Cardiac fibroblast (primary cell): ENCODE measurements around the gene SPECC1.

Experiments
- DNase-seq, 2 donors: peaks; one replicate each; pipeline versions ENCODE4 v3.0.0 to v3.0.0-alpha.2; 2010; ENCODE audit warnings: low read depth in 2 of 2
- H3K4me3 ChIP-seq, 2 donors: replicated peaks in 1 of 2; 1 replicate in 1 of 2; 2 replicates in 1 of 2; pipeline ENCODE4 v1.5.1; 2011; ENCODE audit warnings: low read depth in 2 of 2, low read length in 2 of 2, mild to moderate bottlenecking in 2 of 2, moderate library complexity in 1 of 2
- TF ChIP-seq, protein P1 (sequence below): IDR thresholded peaks from one replicate; pipeline ENCODE4 v1.5.1; 2011; ENCODE audit warnings: low read depth, mild to moderate bottlenecking, low read length, inconsistent platforms

The SPECC1 gene

DNA sequence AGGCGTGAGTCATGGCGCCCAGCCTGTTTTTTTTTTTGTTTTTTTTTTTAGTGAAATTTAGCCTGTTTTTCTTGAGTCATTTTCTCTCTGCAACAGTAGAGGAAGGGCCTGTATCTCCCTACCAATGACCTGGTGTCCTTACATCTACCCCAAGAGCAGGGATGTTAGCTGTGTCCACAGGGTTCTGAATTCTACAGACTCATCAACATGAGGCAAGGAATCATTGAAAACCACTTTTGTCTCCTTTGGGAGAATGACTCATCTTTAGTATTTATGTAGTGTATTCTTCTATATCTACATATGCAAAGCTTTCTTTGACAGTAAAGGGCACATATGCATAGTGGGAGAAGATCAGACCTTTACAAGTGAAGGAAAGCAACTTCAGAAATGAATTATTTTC is 105.3 kb downstream of the SPECC1 start:
- H3K4me3 ChIP-seq = no peak overlapping the region
- TF ChIP-seq, protein P1, sequence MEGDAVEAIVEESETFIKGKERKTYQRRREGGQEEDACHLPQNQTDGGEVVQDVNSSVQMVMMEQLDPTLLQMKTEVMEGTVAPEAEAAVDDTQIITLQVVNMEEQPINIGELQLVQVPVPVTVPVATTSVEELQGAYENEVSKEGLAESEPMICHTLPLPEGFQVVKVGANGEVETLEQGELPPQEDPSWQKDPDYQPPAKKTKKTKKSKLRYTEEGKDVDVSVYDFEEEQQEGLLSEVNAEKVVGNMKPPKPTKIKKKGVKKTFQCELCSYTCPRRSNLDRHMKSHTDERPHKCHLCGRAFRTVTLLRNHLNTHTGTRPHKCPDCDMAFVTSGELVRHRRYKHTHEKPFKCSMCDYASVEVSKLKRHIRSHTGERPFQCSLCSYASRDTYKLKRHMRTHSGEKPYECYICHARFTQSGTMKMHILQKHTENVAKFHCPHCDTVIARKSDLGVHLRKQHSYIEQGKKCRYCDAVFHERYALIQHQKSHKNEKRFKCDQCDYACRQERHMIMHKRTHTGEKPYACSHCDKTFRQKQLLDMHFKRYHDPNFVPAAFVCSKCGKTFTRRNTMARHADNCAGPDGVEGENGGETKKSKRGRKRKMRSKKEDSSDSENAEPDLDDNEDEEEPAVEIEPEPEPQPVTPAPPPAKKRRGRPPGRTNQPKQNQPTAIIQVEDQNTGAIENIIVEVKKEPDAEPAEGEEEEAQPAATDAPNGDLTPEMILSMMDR = no peak
- DNase-seq = peak in 1 of 2 donors; percentile 83

DNA sequence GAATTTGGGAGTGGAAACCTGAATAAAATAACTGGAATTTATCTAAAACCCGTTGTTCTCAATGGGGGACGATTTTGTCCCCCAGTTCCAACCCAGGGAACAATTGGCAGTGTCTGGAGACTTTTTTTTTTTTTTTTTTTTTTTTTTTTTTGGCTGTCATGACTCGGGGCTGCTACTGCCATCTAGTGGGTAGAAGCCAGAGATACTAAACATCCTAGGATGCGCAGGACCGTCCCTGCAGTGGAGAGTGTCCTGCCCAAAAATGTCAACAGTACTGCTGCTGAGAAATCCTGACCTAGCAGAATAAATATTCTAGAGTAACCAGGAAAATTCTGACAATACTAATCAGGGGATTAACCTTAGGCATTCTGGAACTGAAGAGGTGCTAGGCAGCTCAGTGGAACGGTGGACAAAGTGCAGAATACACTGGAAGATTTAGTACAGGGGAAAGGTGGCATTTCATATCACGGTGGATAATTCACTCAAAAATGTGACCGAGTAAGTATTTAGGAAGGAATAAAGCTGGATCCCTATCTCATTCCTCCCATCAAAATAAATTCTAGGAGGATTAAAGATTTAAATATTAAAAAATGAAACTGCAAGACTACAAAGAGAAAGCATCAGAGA is 107.6 kb downstream of the SPECC1 start:
- H3K4me3 ChIP-seq = no peak overlapping the region
- TF ChIP-seq, protein P1 = peak; percentile 64
- peak; percentile 68 to 71 for DNase-seq

DNA sequence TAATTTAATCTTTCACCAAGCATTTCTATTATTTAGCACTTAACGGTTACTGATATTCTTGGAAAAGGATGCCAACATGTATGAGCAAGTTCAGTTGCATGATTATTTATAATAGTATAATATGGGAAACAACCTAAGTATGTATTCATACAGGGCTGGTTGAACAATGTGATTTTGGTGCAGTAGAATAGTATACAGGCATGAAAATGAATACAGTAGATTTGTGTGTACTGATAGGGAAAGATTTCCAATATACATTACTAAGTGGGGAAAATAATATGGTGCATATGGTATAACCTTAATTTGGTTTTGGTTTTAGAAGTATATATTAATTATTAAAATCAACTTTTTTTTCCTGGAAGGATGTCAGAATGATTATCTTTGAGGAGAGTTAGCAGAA is 109.1 kb downstream of the SPECC1 start:
- DNase-seq = no peak

DNA sequence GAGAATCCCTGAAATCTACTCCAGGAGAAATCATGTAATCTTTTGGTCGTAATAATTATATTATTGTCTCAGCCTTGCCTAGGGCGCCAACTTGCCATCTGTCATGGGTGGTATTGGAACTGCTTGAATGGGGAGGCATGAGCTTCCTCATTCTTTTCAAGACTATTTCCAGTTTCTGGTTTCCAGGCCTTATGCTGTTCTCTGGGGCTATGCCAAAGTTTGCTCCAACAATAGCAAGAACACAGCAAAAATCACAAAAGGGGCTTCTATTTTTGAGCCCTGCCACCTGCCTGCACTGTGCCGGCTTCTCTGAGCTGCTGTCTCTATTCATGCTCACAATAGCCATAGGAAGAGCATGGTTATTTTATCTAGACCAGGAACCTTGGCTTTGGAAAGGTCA is 111.7 kb downstream of the SPECC1 start:
- no peak overlapping the region for H3K4me3 ChIP-seq
- DNase-seq = no peak
- TF ChIP-seq, protein P1 = no peak

More for the DNA sequence above, 109.1 kb downstream of the SPECC1 start:
- TF ChIP-seq, protein P1 = no peak
- no peak overlapping the region for H3K4me3 ChIP-seq

DNA sequence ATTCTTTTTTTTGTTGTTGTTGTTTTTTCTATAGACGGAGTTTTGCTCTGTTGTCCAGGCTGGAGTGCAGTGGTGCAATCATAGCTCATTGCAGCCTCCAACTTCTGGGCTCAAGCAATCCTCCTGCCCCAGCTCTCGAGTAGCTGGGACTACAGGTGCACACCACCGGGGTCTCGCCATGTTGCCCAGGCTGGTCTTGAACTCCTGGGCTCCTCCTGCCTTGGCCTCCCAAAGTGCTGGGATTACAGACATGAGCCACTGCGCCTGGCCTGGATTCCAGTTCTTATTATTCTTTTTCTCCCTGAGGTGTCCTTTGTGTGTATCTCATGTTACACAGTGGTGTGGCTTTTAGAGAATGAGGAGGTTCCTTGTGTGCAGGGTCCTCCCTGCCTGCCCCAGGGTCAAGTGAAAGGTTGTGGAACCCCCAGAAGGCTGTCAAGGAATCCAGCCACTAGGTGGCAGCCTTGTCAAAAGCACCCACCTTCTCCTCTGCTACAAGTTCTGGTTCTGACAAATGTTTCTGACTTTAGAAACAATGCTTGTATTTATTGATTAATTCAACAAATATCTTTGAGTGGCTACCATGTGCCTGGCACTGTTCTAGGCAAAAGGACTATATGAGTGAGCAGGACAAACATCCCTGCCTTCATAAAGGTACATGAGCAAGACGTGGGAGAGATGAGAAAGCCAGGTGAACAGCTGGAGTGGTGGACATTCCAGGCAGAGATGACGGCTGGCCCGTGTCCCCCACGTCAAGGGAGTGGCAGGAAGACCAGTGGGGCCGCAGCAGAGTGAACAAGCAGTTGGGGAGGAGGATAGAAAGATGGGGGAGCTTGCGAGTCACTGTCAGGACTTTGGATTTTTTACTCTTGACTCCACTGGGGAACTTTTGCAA is 112.4 kb downstream of the SPECC1 start:
- H3K4me3 ChIP-seq = no peak overlapping the region
- TF ChIP-seq, protein P1 = peak; percentile 83
- peak; percentile 71 to 76 for DNase-seq

DNA sequence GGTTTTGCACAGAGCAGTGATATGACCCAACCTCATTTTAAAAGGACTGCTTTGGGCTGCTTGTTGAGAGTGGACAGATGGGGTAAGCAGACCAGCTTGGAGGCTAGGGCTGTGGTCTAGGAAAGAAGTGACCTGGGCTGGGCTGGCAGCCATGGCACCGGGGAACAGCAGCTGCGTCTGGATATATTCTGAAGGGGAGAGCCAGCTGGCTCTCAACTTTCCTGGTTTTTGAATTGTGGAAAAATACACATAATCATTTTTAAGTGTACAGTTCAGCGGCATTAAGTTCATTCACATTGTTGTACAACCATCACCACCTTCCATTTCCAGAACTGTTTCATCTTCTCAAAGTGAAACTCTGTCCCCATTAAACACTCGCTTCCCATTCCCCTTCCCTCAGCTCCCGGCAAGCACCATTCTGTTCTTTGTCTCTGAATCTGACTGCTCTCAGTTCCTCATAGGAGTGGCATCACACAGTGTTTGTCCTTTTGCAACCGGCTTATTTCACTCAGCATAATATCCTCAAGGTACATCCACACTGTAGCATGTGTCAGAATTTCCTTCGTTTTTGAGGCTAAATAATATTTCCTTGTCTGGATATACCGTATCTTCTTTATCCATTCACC is 113.2 kb downstream of the SPECC1 start:
- no peak overlapping the region for H3K4me3 ChIP-seq
- DNase-seq = no peak
- TF ChIP-seq, protein P1 = no peak
